HUDEP-2 (cell line): Measurements from ENCODE around the gene ZFP1.
"Not testable (repeated sequence)": the region's sequence is repeated elsewhere in the genome, so short reads cannot be mapped to it uniquely, and the experiment has no call there.

Experiments
- DNase-seq, 76 experiments: peaks; one replicate each; lab custom pipeline; 2025; ENCODE audit not compliant: unreplicated experiment in 76 of 76; lab: John Stamatoyannopoulos, UW

Gene ZFP1

DNA sequence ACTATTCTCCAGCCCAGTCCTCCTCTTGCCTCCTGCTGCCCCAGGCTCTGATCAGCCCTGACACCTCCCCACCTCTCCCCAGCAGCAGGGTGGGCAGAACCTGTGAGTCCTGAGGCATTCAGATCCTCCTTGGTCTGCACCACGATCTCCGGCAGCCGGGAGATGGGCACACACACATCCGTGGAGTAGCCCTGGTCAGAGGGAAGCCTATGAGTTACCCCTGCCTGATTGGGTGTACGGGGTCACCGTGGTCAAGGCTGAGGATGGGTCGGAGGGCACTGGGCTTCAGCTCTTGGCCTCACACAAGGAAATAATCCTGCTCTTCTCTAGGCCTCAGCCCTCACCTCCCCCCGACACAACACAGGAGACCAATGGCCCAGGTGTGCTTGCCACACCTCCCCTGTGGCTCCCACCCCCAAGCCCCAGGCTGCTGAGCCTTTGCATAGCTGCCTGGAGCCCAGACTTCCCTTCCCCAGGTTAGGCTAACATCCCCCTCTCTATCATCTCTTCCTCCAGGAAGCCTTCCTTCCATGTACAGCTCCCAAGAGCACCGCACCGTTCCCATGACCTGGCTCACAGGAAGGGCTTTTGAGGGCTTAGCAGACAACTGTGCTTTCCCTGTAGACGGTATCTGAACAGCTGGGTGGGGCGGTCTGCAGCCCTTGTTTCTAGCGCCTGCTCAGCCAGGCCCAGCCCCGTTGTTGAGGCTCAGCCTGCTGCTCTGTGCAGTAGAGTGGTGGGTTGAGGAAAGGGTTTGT, 35.4 kb upstream of the ZFP1 start:
- peak in 34 of 76 experiments; percentile 7 to 50 (median 28) for DNase-seq

DNA sequence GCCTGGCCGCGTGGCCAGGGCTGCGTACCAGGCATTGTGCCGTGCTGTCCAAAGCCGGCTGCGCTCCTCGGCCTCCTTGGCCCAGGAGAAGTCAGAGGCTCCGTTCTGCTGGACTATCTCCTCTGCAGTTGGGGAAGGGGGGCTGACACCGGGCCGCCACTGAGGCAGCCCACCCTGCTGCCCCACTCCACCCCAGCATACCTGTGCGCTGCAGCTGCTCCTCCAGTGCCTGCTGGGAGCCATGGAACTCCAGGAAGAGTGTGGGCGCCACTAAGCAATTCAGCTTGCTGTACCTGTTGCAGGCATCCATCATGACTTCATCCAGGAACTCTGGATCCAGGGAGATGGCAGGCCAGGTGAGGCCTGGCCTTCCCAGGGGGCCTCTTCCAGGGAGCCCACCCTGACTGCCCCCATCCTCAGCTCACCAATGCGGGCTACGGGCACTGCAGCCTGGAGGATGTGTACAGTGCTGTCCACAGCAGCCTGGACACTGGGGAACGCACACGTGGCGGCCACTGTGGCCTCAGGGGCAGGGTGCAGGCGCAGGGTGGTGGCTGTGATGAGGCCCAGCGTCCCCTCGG, 34.7 kb upstream of the ZFP1 start:
- DNase-seq = no peak

DNA sequence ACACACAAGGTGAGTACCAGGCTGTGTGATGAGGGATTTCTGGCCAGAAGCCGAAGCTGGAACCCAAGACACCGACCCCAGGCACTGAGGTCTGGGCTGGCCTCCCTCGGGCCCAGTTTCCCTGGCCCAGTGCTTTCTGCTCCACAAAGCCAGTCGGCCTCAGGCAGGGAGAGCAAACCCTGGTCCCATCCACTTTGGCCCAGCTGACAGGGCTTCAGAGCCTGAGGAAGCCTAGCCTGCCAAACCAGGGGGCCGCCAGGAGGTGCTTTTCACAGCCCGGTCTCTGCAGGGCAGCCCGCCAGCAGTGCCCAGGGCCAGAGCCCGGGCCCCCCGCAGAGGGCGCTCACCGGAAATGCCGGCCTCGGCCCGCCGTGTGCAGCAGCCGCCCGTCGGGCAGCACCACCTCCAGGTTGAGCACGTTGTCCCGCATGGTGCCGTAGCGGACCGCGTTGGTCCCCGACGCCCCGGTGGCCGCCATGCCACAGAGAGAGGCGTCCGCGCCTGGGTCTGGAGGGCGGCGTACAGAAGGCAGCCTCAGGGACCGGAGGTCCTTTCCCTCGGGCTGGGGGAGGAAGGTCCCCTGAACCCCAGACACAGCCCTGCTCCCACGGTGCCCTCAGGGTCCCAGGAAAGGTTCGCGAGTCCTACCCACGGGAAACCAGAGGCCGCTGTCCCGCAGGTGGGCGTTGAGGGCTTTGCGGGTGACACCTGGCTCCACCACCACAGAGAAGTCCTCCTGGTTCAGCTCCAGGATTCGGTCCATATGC, 34.0 kb upstream of the ZFP1 start:
- no peak for DNase-seq

DNA sequence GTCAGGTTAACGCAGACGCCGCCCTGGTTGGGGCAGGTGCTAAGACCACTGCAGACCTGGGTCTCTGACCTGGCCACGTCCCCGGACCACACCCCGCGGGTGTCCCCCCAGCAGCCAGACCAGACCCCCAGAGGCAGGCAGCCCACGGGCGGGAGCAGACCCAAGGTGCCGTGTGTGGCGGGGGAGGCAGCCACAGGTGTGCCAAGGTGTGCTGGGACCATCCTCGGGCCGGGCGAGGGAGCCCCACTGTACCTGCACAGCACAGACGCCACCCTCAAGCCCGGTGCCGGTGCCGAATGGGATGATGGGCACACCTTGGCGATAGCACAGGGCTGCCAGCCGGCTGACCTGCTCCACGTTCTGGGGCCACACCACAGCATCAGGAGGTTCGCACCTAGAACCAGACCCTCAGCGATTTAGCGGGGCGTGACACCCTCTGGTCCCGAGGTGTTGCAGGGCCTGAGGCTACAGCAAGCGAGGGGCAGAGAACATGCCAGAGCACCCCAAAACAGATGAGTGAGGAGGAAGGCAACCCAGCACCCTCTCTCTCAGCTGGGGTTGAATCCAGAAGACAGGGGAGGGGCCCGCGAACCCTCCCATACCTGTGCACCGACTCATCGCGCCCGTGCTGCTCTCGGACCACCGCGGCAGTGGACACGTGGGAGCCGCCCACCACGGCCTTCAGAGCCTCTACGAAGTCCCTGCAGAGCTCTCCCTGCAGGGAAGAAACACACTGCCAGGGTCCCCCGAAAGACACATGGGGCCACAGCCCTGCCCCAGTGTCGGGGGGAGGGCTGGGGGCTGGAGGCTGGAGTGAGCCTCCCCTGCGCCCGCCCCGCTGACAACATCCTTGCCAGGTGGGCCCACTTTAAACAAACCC, 33.1 kb upstream of the ZFP1 start:
- no peak for DNase-seq

DNA sequence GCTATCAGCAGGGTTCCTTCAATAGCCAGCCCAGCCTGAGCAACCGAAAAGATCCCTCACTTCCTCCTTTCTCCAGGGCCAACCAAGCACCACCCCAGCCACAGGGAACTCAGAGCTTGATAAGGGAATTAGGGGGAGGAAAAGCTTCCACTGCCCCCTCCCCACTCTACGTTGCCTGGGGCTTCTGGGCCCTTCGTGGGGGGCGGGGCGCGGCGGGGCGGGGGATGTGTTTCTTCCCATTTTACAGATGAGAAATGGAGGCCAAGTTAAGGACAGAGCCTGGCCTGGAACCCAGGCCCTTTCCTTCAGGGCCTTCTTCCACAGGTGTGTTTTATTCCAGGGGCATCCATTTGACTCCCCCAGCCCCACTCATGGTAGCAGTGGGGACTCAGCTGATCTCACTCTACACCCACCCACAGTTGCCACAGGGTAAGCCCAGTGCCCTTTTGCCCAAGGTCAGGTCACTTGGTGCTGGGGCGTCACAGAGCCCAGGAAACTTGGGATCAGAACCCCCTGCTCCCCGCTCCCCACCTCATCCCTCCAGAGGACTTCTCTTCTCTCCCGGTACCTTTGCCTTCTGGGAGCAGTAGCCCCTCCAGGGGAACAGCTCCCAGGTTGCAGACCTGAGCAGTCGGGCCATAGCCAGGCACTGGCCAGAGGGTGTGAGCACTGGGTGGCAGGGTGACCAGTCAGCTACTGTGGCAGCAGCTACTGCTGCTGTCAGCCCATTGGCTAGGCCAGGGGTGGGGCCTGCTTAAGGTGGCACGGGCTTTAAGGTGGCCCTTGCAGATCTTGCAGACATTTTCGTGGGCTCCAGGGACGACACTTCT, 32.0 kb upstream of the ZFP1 start, which contains the start of gene LDHD:
Gene LDHD (minus strand): TSS at position 700 of the 830 bp plus-strand sequence. CDS start 60 bp downstream, at position 640.
- DNase-seq = peak in 63 of 76 experiments; percentile 9 to 75 (median 50)

DNA sequence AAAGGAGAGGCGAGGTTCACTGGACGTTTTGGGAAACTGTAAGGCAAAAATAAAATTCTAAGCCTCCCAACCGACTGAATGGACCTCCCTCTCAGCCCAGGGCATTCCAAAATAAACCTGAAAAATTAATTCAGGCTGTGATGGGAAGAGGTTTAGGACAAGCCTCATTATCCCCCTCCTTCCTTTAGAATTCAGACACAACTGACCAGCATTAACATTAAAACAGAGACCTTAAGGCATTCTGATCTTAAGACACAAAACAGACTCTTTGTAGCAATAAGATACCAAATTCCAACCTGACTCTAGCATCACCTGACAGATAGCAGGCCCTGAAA, 31.4 kb upstream of the ZFP1 start:
- DNase-seq = no peak

DNA sequence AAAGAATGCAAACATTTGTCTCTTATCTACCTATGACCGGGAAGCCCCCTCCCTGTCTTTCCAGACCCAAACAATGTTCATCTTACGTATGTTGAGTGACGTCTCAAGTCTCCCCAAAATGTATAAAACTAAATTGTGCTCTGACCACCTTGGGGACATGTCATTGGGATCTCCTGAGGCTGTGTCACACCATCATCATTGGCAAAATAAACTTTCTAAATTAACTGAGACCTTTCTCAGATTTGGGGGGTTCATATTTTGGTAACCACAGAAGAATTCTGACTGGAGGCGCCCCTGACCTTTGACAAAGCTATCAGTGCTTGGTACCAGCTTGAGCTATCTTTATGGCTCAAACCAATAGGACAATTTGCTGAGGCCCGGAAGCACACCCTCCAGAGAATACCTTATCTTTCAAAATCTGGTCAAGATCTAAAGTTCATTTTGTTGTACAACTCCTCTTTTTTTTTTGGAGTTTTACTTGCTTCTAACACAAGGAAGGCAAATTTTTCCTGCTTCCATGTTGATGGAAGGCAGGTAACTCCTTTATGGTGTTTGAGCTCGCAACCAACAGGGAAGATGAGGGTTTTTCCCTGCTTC, 29.3 kb upstream of the ZFP1 start:
- no peak for DNase-seq

DNA sequence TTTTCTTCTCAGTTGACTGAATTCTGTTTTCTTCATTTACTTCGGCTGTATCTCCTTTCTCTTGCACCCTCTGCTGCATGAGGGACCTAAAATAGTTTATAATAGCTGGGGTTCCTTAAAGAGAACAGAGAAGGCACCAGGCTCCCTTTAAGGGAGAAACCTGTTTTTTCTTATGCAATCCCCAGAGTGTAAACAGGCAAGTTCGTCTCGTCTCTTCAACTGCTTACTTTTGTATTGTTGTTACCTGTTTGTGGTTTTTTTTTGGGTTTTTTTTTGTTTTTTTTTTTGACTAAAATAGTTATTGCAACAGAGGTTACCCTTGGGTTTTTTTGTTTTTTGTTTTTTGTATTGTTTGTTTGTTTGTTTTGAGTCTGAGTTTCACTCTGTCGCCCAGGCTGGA, 28.1 kb upstream of the ZFP1 start:
- no peak for DNase-seq

DNA sequence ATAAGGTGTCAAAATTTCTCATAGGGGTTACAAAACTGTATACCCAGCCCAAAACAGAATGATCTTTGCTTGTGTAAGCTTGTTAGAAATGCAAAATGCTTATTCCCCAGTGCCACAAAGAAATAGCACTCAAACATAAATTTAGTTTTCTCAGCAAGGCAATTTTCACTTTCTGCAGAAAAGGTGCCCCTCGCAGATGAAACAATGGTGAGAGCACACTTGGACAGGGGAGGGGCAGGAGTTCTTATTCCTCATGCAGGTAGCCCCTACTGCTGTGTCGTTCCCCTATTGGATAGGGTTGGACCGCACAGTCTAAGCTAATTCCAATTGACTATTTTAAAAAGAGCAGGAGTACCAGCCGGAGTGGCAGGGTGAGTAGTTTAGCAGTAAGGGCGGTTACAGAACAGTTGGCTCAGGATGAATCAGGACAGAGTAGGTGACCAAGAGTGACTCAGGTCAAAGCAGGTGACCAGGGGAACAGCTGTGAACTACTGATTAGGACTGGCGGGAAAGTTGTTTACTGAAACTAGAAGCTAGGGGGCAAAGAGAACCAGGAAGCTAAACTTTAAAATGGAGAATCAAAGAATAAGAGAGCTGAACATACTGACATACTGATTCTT, 26.3 kb upstream of the ZFP1 start:
- DNase-seq = peak in 1 of 76 experiments; percentile 7

DNA sequence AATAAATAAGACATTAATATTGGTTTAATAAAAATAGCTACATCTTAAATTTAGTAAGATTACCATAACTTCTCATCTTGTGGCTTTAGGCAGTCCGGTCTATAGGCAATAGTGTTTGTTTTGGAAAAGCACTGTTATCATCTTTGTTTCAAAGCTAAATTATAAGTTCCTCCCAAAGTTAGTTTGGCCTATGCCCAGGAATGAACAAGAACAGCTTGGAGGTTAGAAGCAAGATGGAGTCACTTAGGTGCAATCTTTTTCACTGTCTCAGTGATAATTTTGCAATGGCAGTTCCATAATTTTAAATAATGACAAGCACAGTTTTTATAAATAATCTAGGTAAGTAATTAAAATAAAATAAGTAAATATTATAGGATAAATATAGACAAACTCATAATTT, 25.7 kb upstream of the ZFP1 start:
- DNase-seq = no peak

DNA sequence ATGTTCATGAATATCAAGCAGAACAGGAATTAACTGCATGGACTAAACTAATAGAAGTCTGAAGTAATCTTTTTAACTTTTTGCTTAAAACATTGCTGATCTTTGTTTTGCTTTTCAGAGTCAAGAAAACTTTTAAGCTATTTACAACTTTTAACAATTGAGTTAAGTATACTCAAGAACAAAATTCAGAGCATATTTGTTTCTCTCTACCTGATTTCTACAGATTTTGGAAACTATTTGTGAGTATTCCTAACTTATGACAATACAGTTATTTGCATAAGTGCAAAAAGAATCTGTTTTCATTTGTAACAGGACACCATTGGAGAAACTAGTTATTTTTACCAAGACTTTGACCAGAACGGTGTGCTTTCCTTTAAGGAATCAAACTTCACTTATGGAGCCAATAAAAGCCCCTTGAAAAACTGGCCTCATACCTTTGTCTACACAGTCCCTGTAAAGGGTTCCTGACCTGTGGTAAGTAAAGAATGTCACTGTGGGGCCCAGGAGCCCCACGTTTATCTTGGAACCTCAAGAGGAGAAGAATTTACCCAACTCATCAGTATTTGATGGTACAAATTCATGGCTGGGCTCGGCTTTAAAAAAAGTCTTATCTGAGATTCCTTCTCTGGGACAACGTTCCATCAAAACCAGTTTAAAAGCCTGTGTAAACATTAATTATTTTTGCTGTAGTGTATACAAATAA, 20.5 kb upstream of the ZFP1 start:
- no peak for DNase-seq

DNA sequence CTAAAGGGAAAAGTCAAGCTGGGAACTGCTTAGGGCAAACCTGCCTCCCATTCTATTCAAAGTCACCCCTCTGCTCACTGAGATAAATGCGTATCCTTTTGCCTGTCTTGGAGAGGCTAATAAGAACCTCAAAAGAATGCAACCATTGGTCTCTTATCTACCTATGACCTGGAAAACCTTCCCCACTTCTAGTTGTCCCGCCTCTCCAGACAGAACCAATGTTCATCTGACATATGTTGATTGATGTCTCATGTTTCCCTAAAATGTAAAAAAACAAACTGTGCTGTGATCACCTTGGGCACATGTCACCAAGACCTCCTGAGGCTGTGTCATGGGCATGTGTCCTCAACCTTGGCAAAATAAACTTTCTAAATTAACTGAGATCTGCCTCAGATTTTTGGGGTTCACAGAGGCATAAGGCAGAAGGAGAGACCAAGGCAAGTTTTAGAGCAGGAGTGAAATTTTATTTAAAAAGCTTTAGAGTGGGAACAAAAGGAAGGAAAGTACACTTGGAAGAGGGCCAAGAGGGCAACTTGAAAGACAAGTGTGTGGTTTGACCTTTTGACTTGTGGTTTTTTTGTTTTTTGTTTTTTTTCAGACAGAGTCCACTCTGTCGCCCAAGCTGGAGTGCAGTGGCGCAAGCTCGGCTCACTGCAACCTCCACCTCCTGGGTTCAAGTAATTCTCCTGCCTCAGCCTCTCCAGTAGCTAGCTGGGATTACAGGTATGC, 18.7 kb upstream of the ZFP1 start:
- not testable (repeated sequence) for DNase-seq

DNA sequence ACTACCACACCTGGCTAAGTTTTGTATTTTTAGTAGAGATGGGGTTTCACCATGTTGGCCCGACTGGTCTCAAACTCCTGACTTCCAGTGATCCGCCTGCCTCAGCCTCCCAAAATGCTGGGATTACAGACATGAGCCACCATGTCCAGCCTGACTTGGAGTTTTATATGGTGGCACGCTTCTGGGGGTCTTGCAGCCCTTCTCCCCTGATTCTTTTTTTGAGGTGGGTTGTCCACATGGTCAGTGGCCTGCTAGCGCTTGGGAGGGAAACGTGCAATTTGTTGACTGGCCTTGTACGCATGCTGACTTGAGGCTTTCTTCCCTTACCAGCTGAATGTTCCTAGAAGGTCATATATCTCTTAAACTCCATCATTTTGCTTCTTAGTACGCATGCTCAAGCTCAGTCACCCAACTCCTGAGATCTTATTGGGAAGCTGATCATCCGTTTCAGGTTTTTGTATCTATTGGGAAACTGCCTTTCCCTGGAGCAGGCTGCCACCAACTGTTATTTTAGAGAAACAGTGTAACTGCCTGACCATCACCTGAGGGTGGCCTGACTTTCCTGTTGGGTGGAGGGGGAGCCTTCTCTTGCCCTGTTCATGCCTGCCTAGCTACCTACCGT, 18.1 kb upstream of the ZFP1 start:
- DNase-seq = peak in 5 of 76 experiments; percentile 2 to 38 (median 11)

DNA sequence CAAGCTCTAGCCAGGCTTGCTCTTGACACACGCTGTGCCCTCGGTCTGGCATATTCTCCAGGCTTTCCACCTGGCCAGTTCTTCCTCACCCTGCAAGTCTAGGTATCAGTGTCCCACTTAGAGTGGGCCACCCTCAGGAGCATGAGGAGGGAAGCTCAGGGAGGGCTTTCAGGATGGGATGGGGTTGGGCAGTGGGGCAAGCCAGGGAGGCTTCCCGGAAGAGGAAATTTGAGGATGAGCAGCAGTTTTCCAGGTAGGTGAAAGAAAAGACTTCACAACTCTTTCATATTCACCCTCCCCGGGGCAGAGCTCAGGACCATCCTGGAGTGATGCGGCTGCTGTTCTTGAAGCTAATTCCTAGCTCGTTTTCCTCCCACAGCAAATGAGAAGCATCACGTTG, 17.2 kb upstream of the ZFP1 start:
- no peak for DNase-seq

DNA sequence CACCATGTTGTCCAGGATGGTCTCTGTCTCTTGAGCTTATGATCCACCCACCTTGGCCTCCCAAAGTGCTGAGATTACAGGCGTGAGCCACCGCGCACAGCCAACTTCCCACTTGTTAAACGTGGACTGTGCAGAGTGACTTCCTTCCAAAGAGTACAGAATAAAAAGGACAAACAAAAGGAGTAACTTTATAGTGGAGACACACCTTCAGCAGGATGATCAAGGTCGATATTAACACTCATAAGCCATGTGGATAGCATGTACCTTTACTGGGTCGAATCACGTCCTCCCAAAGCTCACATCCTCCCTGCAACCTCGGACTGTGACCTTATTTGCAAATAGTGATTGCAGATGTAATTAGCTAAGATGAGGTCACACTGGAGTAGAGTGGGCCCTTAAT, 10.1 kb upstream of the ZFP1 start:
- no peak for DNase-seq

DNA sequence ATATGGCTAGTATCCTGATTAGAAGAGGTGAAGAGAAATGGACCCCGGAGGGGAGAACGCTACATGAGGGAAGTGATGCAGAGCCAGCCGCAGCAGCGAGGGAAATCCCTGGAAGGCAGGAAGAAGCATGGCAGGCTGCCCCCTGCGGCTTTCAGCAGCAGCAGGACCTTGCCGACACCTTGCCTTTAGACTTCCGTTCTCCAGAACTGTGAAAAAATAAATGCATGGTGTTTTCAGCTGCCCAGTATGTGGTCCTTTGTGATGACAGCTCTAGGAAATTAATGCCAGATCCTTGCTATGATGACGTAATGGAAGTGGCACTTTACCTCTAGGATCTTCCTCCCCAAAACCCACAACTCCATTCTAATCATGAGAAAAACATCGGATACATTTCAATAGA, 9.7 kb upstream of the ZFP1 start:
- DNase-seq = no peak

DNA sequence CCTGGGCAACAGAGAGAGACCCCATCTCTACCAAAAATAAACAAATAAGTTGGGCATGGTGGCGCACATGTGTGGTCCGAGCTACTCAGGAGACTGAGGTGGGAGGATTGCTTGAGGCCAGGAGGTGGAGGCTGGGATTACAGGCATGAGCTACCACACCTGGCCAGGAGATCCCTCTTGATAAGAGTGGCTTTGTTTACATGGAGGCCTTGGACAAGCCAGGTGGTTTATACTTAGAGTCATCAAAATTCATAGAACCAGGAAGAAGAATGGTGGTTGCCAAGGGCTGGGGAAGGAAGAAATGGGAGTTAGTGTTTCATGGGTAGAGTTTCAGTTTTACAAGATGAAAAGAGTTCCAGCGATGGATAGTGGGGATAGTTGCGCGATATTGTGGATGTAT, 8.8 kb upstream of the ZFP1 start:
- no peak for DNase-seq
